Neuronal stem cell (in vitro differentiated cells): ENCODE results near the gene ROBO1.
A peak's percentile ranks its signal among the peaks of the same experiment; 100 is the strongest.

Source experiments
- DNase-seq: peaks from one replicate; pipeline ENCODE4 v3.0.0-alpha.2; 2013; ENCODE audit warnings: low spot score
- H2AFZ ChIP-seq: one replicate; pipeline ENCODE4 v1.6.1; 2013; ENCODE audit warnings: mild to moderate bottlenecking, low read length, inconsistent platforms
- H2AK5ac ChIP-seq: 2 replicates; pipeline ENCODE4 v1.6.1; 2013; ENCODE audit warnings: low read depth, mild to moderate bottlenecking, inconsistent platforms, low read length, moderate library complexity, mixed read lengths
- H2BK120ac ChIP-seq: 2 replicates; pipeline ENCODE4 v1.6.1; 2013; ENCODE audit warnings: low read depth, mild to moderate bottlenecking, inconsistent platforms, low read length, moderate library complexity, mixed read lengths
- H2BK12ac ChIP-seq: one replicate; pipeline ENCODE4 v1.6.1; 2013; ENCODE audit warnings: low read length, inconsistent platforms
- H2BK15ac ChIP-seq: 2 replicates; pipeline ENCODE4 v1.6.1; 2013; ENCODE audit warnings: mild to moderate bottlenecking, low read length, inconsistent platforms, mixed read lengths
- H2BK5ac ChIP-seq: one replicate; pipeline ENCODE4 v1.6.1; 2013; ENCODE audit warnings: inconsistent platforms, mild to moderate bottlenecking, low read length, moderate library complexity
- H3K14ac ChIP-seq: one replicate; pipeline ENCODE4 v1.6.1; 2013; ENCODE audit warnings: low read length, inconsistent platforms
- H3K18ac ChIP-seq: 2 replicates; pipeline ENCODE4 v1.6.1; 2013; ENCODE audit warnings: low read length, inconsistent platforms
- H3K23ac ChIP-seq: 2 replicates; pipeline ENCODE4 v1.6.1; 2013; ENCODE audit warnings: low read depth, mild to moderate bottlenecking, mixed read lengths, low read length, inconsistent platforms; ENCODE audit not compliant: poor library complexity
- H3K27ac ChIP-seq: replicated peaks from 3 replicates; pipeline ENCODE4 v1.5.1; 2013; ENCODE audit warnings: low read length, inconsistent platforms
- H3K27me3 ChIP-seq, 3 experiments: 2 replicates each; pipeline ENCODE4 v1.6.1; 2013; ENCODE audit warnings: low read length in 3 of 3, mild to moderate bottlenecking in 2 of 3, inconsistent platforms in 1 of 3, low read depth in 1 of 3, mixed read lengths in 1 of 3, moderate library complexity in 1 of 3; ENCODE audit not compliant: control insufficient read depth in 3 of 3, insufficient read depth in 3 of 3
- H3K36me3 ChIP-seq, 2 donors: replicated peaks in 1 of 2; 2 replicates each; pipeline ENCODE4 v1.6.1; 2013; ENCODE audit warnings: low read length in 2 of 2; ENCODE audit not compliant: control insufficient read depth in 2 of 2, insufficient read depth in 2 of 2
- H3K4ac ChIP-seq: 2 replicates; pipeline ENCODE4 v1.6.1; 2013; ENCODE audit warnings: inconsistent platforms, mild to moderate bottlenecking, low read length, moderate library complexity
- H3K4me1 ChIP-seq, 2 donors: 1 replicate in 1 of 2; 2 replicates in 1 of 2; pipeline ENCODE4 v1.6.1; 2013; ENCODE audit warnings: low read length in 2 of 2, low read depth in 1 of 2; ENCODE audit not compliant: control insufficient read depth in 2 of 2, insufficient read depth in 1 of 2
- H3K4me2 ChIP-seq: one replicate; pipeline ENCODE4 v1.6.1; 2013; ENCODE audit warnings: mild to moderate bottlenecking, low read length, inconsistent platforms; ENCODE audit not compliant: insufficient read depth, poor library complexity, severe bottlenecking
- H3K4me3 ChIP-seq, 2 donors: 2 replicates each; pipeline ENCODE4 v1.5.1; 2013; ENCODE audit warnings: low read length in 2 of 2, mild to moderate bottlenecking in 2 of 2, inconsistent platforms in 1 of 2, moderate library complexity in 1 of 2
- H3K79me1 ChIP-seq: one replicate; pipeline ENCODE4 v1.6.1; 2013; ENCODE audit warnings: low read depth, mild to moderate bottlenecking, inconsistent platforms, low read length, moderate library complexity
- H3K9ac ChIP-seq: one replicate; pipeline ENCODE4 v1.6.1; 2013; ENCODE audit warnings: mild to moderate bottlenecking, low read depth, low read length, inconsistent platforms; ENCODE audit not compliant: poor library complexity
- H3K9me3 ChIP-seq, 2 donors: replicated peaks in 1 of 2; 2 replicates each; pipeline versions ENCODE3 to v1.6.1; 2013; ENCODE audit warnings: low read length in 2 of 2, mild to moderate bottlenecking in 2 of 2, inconsistent platforms in 1 of 2, low read depth in 1 of 2, mixed read lengths in 1 of 2, moderate library complexity in 1 of 2; ENCODE audit not compliant: control insufficient read depth in 2 of 2, insufficient read depth in 1 of 2
- H4K8ac ChIP-seq: one replicate; pipeline ENCODE4 v1.6.1; 2013; ENCODE audit warnings: low read depth, mild to moderate bottlenecking, inconsistent platforms, low read length, moderate library complexity
- H4K91ac ChIP-seq: one replicate; pipeline ENCODE4 v1.6.1; 2013; ENCODE audit warnings: low read length, low read depth, mild to moderate bottlenecking, inconsistent platforms; ENCODE audit not compliant: poor library complexity
- WGBS, 2 donors: extraction: QIAGEN DNeasy Blood & Tissue Kit; methylation state at CpG; one replicate each; pipeline ENCODE4 v1.1.7; 2013; ENCODE audit warnings: missing lambda C conversion rate in 2 of 2, mixed read lengths in 1 of 2; ENCODE audit not compliant: insufficient read length in 2 of 2, insufficient replicate concordance in 1 of 2; ENCODE audit errors: extremely low coverage in 2 of 2; 5-methylcytosine and 5-hydroxymethylcytosine counted together

Gene ROBO1

DNA sequence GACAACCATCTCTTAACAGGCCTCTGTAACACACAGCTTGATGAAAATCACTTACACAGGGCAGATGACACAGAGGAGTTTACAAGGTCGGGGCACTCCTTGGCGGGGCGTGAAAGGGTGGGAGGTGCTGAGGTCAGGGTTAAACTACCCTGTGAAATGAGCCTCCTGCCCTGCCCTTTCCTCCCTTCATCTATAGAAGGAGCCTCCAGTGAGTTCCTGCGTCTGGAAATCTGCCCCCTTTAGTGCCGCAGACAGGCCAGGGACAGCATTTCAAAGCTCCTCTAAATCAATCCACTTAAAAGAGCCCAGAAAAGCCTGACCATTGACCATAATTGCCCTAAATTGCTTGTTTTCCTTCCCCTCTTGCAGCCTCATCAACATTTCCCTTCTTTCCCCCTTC lies 1.9 kb downstream of the ROBO1 start:
- no peaks in the 10 kb centered on the region for H3K9me3 ChIP-seq
- no peak overlapping the region for H4K8ac ChIP-seq
- no peak for DNase-seq
- H2BK12ac ChIP-seq = no peak overlapping the region
- no peak overlapping the region for H3K4ac ChIP-seq
- peaks cover 3 to 53% (median 20%) of the 10 kb centered on the region in 3 experiments for H3K27me3 ChIP-seq
- no peak overlapping the region for H3K18ac ChIP-seq
- H3K36me3 ChIP-seq = no peaks in the 10 kb centered on the region
- H2BK15ac ChIP-seq = no peak overlapping the region
- no peak overlapping the region for H3K27ac ChIP-seq
- peak overlapping the region; percentile 94 for H3K4me2 ChIP-seq
- H3K9ac ChIP-seq = no peak overlapping the region
- H2AK5ac ChIP-seq = no peak overlapping the region
- H2BK5ac ChIP-seq = no peak overlapping the region
- H3K23ac ChIP-seq = no peak overlapping the region
- no peaks in the 10 kb centered on the region for H3K79me1 ChIP-seq
- H2AFZ ChIP-seq = peak overlapping the region; percentile 83
- WGBS, 2 donors = no CpG with 5 or more reads among the region's 5 CpGs
- no peak overlapping the region for H3K14ac ChIP-seq
- H3K4me3 ChIP-seq = peak overlapping the region in 1 of 2 donors; percentile 38
- no peak overlapping the region for H4K91ac ChIP-seq
- H2BK120ac ChIP-seq = no peak overlapping the region
- peaks cover 3 to 12% of the 10 kb centered on the region in 2 donors for H3K4me1 ChIP-seq

DNA sequence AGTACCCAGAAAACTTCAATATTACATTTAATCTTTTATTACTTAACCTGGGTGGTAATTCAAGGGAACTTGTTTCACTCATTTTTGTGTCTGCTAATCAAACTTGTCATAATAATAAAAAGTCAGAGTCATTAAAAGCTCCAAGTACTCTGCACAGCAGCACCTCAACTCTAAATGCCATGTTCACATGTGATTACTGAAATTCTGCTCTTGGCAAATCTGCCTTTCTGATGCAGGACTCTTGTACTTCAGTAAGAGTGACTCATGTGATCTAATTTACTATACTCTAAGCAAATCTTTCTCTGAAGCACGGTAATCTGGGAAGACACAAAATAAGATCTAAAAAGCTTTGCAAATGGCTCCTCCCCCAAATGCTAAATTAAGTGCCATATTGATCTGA lies 6.4 kb downstream of the ROBO1 start:
- Histone ChIP-seq H3K4ac (no peak overlapping the region), H3K4me1 (peaks cover 3 to 4% of the 10 kb centered on the region in 2 donors), H3K23ac (no peak overlapping the region), H3K4me2 (no peak overlapping the region), H3K4me3 (no peak overlapping the region), H4K91ac (no peak overlapping the region), H2BK15ac (no peak overlapping the region), H3K9me3 (no peaks in the 10 kb centered on the region), H3K36me3 (no peaks in the 10 kb centered on the region), H3K79me1 (no peaks in the 10 kb centered on the region), H2BK120ac (no peak overlapping the region), H3K9ac (no peak overlapping the region), H2AK5ac (no peak overlapping the region), H2BK5ac (no peak overlapping the region), H2AFZ (no peak overlapping the region), H4K8ac (no peak overlapping the region), H3K27me3 (peaks cover 3 to 34% (median 13%) of the 10 kb centered on the region in 3 experiments), H3K27ac (no peak overlapping the region), H3K18ac (no peak overlapping the region), H3K14ac (no peak overlapping the region), H2BK12ac (no peak overlapping the region)
- no CpG with 5 or more reads among the region's 1 CpG for WGBS, 2 donors
- no peak for DNase-seq

DNA sequence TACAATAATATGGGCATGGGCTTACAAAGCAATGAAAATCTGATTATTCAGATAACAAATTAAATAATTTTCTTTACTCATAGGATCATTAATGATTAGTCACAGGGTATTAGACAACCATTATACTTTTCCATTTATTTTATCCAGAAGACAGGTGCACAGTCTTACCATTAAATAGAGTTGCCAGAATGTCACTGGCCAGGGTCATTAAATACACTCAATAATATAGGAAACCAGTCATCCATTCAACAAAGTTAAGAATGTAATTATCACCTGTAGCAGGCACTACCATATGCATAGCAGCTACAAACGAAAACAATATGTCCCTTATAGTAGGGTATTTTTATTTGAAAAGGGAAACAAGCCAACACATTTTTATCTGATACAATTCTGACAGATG lies 16.1 kb downstream of the ROBO1 start:
- H3K9ac ChIP-seq = no peak overlapping the region
- no peak overlapping the region for H4K91ac ChIP-seq
- no peak overlapping the region for H2AFZ ChIP-seq
- no peak overlapping the region for H4K8ac ChIP-seq
- no peaks in the 10 kb centered on the region for H3K4me1 ChIP-seq
- H3K9me3 ChIP-seq = no peaks in the 10 kb centered on the region
- H2BK15ac ChIP-seq = no peak overlapping the region
- no peaks in the 10 kb centered on the region for H3K27me3 ChIP-seq
- no peaks in the 10 kb centered on the region for H3K79me1 ChIP-seq
- H2BK5ac ChIP-seq = no peak overlapping the region
- no peak overlapping the region for H3K18ac ChIP-seq
- no CpG with 5 or more reads among the region's 1 CpG for whole genome bisulfite sequencing, 2 donors
- no peak overlapping the region for H3K4ac ChIP-seq
- no peaks in the 10 kb centered on the region for H3K36me3 ChIP-seq
- no peak overlapping the region for H3K4me2 ChIP-seq
- no peak overlapping the region for H3K23ac ChIP-seq
- no peak overlapping the region for H3K4me3 ChIP-seq
- no peak overlapping the region for H2AK5ac ChIP-seq
- no peak for DNase-seq
- H3K14ac ChIP-seq = no peak overlapping the region
- H3K27ac ChIP-seq = no peak overlapping the region
- no peak overlapping the region for H2BK12ac ChIP-seq
- H2BK120ac ChIP-seq = no peak overlapping the region

DNA sequence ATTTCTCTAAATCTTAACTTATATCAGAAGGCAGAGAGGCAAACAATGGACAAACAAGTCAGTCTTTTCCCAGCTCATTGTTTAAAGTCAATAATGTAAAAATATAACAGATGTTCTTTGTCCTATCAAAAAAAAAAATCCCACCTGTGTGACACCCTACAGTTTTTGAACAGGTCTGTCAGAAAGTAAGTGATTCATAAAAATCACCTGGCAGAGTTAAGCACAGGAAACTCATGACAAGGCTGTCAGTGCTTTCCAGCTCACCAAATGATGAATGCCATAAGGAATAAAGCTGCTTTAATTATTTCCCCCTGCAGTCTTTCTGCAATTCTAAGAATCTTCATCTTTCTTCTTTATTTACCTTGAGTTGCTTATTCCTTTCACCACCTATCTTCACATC lies 30.3 kb downstream of the ROBO1 start:
- Histone ChIP-seq H2BK5ac (no peak overlapping the region), H3K4me3 (no peak overlapping the region), H3K18ac (no peak overlapping the region), H4K91ac (no peak overlapping the region), H2BK120ac (no peak overlapping the region), H3K14ac (no peak overlapping the region), H3K9ac (no peak overlapping the region), H3K9me3 (no peaks in the 10 kb centered on the region), H3K36me3 (no peaks in the 10 kb centered on the region), H3K79me1 (no peaks in the 10 kb centered on the region), H2AK5ac (no peak overlapping the region), H2AFZ (no peak overlapping the region), H4K8ac (no peak overlapping the region), H3K27me3 (no peaks in the 10 kb centered on the region), H3K4me2 (no peak overlapping the region), H2BK15ac (no peak overlapping the region), H3K4me1 (no peaks in the 10 kb centered on the region), H3K4ac (no peak overlapping the region), H3K27ac (no peak overlapping the region), H2BK12ac (no peak overlapping the region), H3K23ac (no peak overlapping the region)
- DNase-seq = no peak
